Measurements from ENCODE around the gene OR2T34.
"Not testable (repeated sequence)": the region's sequence is repeated elsewhere in the genome, so short reads cannot be mapped to it uniquely, and the experiment has no call there.

The OR2T34 gene, protein sequence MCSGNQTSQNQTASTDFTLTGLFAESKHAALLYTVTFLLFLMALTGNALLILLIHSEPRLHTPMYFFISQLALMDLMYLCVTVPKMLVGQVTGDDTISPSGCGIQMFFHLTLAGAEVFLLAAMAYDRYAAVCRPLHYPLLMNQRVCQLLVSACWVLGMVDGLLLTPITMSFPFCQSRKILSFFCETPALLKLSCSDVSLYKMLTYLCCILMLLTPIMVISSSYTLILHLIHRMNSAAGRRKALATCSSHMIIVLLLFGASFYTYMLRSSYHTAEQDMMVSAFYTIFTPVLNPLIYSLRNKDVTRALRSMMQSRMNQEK

DNA sequence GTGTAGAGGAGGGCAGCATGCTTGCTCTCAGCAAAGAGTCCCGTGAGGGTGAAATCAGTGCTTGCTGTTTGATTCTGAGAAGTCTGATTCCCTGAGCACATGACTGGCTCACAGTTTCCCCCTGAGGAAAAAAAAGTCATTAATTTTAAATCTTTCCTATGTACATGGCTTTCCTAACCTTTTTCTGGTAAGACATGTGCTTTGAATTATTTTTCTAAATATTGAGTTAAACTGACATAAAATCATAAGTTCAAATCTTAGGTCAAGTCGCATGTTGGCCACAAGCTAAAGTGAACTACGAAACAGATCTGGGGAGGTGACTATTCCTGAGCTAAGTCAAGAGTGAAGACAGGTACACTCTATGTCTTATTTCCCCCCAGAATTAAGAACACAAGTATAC, at the start of gene OR2T34:
Gene OR2T34 (minus strand): TSS at position 101 of the 400 bp plus-strand sequence. CDS start 0 bp downstream, at position 101.
- not testable (repeated sequence) for TF ChIP-seq GATA3, GATA2 (IDR thresholded peaks at IDR 0.05; ENCODE audit: low read depth, low read length)

DNA sequence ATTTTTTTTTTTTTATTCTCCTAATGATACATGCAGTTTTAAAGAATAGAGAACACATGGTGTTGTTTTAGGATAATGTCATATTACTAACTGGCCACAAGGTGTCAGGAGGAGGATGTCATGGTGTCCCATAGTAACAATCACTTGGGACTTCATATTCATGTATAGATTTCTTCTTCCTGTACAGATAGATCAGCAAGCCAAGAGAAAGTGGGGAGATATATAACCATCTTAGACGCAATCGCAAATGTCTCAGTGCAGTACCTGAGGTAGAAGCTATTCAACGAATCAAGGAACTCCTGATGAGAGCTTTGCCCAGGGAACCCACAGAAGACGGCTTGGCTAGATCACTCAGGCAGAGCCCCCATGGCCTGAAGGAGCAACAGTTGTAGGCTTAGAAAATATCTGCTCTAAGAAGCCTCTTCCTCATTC, 48.0 kb upstream of the OR2T34 start:
- TF ChIP-seq GATA3 (IDR thresholded peaks at IDR 0.05; ENCODE audit: low read depth, low read length) = no peak

DNA sequence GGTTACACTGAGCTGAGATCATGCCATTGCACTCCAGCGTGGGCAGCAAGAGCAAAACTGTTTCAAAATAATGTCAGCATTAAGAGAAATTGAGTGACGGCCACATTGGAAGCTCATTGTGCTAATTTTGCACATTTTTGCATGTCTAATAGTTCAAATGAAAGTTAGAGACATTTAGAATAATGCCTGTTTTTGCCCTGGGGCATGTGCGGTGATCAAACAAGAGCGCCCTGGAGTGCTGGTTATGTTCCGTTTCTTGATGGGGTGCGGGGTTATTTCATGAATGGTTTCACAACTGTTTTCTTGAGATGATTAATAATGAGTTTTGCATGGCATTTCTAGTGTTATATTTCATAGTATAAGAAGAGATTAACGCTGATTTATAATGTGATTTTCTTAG, 47.2 kb upstream of the OR2T34 start:
- TF ChIP-seq GATA3 (IDR thresholded peaks at IDR 0.05; ENCODE audit: low read depth, low read length) = no peak
- no peak for TF ChIP-seq GATA2 (IDR thresholded peaks at IDR 0.05; ENCODE audit: low read depth, low read length)

DNA sequence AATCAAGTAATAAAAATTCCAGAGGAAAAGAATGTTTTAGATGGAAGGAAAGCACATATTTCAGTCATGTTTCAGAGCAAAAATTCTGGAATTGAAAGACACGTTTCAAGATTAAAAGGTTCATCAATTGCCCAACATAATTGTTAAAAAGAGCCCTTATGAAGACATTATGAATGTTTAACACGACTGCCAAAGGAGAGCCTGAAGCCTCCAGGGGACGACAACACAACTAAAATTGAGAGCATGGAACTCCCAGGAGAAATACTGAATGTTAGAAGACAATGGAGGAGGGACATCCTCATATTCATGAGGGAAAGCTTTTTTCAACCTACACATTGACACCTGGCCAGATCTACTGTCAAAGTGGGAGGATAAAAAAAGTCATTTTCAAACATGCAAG, 44.3 kb upstream of the OR2T34 start:
- TF ChIP-seq GATA2 (IDR thresholded peaks at IDR 0.05; ENCODE audit: low read depth, low read length) (no peak), GATA3 (IDR thresholded peaks at IDR 0.05; ENCODE audit: low read depth, low read length) (no peak)

DNA sequence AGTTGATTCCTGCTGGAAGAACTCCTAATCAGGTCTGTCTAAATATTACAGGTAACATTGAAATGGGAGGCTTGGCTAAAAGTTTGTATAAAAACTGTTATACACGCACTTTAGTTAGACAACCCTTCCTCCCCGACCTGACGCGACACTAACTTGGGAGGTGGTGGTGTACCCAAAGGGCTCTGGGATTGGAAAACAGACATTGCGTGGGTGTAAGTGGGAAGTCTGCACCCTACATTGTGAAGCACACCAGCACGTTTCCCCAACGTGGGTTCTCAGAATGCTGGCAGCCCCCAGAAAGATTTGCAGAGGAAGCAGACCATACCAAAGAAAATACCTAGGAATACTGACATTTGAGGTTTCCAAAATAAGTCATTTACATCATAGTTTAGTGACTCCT, 43.6 kb upstream of the OR2T34 start:
- TF ChIP-seq GATA2 (IDR thresholded peaks at IDR 0.05; ENCODE audit: low read depth, low read length) (no peak), GATA3 (IDR thresholded peaks at IDR 0.05; ENCODE audit: low read depth, low read length) (no peak)

DNA sequence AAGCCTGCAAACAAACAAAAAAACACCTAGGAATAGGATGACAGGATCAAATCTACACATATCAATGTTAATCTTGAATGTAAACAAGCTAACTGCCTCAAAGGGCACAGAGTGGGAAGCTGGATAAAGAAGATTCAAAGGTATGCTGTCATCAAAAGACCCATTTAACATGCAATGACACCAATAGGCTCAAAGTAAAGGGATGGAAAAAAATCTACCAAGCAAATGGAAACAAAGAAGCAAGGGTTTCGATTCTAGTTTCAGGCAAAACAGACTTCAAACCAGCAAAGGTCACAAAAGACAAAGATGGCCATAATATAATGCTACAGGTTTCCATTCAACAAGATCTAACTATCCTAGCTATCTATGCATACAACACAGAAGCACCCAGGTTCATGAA, 39.2 kb upstream of the OR2T34 start:
- TF ChIP-seq GATA2 (IDR thresholded peaks at IDR 0.05; ENCODE audit: low read depth, low read length) = no peak
- no peak for TF ChIP-seq GATA3 (IDR thresholded peaks at IDR 0.05; ENCODE audit: low read depth, low read length)

DNA sequence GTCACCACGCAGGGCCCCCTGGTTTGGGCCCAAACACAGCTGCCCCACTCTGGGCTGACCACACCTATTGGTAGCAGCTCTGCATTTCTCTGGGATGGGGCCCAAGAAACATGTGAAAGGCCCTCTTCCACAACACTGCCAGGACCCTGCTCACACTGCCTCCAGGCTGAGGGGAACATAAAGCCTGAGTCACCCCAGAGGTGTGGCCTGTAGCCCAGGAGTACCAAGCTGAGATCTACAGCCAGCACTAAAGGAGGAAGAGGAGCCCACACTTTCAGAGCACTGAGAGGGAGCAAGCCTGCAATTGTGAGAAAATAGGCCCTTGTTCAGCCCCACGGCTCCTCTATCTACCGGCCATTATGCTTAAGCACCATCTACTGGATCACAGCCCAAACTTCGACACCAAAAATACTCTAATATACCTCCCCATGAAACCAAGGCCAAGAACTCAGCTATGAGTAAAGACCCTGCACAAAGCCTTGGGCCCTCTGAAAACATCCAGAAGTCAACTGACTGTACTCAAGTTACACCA, 37.4 kb upstream of the OR2T34 start:
- TF ChIP-seq GATA3 (IDR thresholded peaks at IDR 0.05; ENCODE audit: low read depth, low read length) = no peak
- no peak for TF ChIP-seq GATA2 (IDR thresholded peaks at IDR 0.05; ENCODE audit: low read depth, low read length)

DNA sequence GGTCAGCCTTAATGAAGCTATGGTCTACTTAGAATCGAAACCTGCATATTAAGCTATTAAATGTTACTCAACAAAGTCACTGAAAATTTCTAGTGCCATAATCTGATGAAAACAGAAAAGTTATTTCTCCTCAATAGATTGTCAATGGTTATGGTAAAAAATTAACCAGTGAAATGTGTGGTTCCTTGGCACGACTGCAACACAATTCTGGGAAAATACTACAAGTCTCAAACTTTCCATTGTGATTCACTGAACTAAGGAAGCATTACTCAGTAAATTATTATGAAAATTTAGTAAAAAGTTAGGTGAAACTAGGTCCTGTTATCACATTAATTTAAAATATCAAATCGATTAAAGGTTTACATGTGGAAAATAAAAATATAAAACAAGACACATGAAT, 35.7 kb upstream of the OR2T34 start:
- TF ChIP-seq GATA2 (IDR thresholded peaks at IDR 0.05; ENCODE audit: low read depth, low read length) = no peak
- no peak for TF ChIP-seq GATA3 (IDR thresholded peaks at IDR 0.05; ENCODE audit: low read depth, low read length)

DNA sequence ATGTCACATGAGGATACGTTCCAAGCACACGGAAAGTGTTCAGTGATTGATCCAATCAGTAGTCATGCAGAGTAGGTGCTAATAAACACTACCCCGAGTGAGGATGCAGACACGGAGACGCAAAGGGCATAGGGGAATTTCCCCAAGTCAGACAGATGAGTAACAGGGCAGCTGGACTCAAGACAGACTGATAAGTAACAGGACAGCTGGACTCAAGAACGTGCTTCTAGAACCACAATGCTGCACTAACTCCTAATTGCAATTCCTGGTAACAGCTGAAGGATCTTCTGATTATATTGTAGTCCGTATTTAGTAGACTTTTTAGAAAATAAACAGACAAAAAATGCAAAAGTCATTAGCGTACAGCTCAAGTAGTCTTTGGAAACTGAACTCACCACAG, 24.8 kb upstream of the OR2T34 start:
- TF ChIP-seq GATA2 (IDR thresholded peaks at IDR 0.05; ENCODE audit: low read depth, low read length) = no peak
- TF ChIP-seq GATA3 (IDR thresholded peaks at IDR 0.05; ENCODE audit: low read depth, low read length) = no peak

DNA sequence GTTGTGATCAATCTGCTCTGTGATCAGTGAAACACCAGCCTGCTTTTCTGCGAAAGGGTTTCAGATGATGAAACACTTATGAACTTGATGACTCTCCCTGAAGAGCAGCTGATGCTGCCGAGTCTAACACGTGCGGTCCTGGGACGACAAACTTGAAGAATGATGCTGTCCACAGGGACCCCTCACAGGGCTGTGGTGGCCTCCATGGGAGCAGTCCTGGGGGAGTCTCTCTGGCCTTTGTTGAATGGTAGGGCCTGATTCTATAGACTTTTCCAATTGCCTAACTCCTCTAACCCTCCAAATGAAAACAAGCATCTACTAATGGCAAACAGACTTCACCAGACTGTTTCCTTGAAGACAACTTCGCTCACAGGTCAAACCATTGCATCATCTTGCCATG, 23.0 kb upstream of the OR2T34 start, which contains the start of gene OR2T10:
Gene OR2T10 (minus strand): TSS at position 112 of the 400 bp plus-strand sequence. CDS start 3,932 bp downstream, outside the sequence.
- TF ChIP-seq GATA2 (IDR thresholded peaks at IDR 0.05; ENCODE audit: low read depth, low read length) (no peak), GATA3 (IDR thresholded peaks at IDR 0.05; ENCODE audit: low read depth, low read length) (no peak)

DNA sequence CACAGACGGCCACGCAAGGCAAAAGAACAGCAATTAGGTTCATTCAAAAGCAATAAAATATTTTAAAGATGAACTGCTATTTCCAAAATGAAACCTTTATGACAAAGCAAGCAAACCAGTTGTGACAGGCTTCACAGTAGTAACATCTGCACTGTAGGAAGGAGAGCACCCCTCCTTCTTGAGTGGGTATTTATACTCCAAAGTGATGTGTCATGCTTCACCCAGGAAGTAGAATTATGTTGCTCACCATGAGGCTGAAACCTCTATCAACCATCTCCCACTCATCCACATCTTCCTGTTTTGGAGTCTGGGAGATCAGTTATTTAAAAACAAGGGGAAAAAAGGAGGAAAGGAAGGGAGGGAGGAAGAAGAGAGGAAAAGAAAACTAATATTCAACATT, 22.1 kb upstream of the OR2T34 start:
- TF ChIP-seq GATA3 (IDR thresholded peaks at IDR 0.05; ENCODE audit: low read depth, low read length) (no peak), GATA2 (IDR thresholded peaks at IDR 0.05; ENCODE audit: low read depth, low read length) (no peak)

DNA sequence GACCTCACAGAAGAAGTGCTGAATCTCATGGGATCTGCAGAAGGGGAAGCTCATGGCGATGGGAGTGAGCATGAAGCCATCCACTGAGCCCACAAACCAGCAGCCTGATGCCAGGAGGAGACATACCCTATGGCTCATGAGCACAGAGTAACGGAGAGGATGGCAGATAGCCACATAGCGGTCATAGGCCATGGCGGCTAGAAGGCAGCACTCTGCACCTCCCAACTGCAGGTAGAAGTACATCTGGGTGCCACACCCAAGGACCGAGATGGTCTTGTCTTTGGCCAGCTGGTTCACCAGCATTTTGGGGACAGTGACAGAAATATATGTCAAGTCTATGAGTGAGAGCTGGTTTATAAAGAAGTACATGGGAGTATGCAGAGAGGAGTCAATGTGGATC, 18.7 kb upstream of the OR2T34 start:
- TF ChIP-seq GATA3 (IDR thresholded peaks at IDR 0.05; ENCODE audit: low read depth, low read length) = no peak
- no peak for TF ChIP-seq GATA2 (IDR thresholded peaks at IDR 0.05; ENCODE audit: low read depth, low read length)

DNA sequence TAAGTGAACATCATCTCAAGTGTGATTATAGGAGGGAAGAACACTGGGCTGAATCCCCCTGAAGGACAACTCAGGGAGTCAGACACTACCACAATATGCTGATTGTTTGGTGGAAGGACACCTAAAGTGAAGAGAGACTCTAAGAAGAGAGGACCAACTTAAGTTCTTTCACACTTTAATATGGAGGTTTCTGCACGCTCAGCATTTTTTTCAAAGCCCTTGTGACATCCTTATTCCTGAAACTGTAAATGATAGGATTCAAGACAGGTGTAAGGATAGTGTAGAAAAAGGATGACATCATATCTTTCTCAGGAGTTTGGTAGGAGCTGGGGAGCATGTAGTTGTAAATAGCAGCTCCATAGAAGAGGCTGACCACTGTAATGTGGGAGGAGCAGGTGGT, 18.1 kb upstream of the OR2T34 start:
- TF ChIP-seq GATA2 (IDR thresholded peaks at IDR 0.05; ENCODE audit: low read depth, low read length) (no peak), GATA3 (IDR thresholded peaks at IDR 0.05; ENCODE audit: low read depth, low read length) (no peak)

DNA sequence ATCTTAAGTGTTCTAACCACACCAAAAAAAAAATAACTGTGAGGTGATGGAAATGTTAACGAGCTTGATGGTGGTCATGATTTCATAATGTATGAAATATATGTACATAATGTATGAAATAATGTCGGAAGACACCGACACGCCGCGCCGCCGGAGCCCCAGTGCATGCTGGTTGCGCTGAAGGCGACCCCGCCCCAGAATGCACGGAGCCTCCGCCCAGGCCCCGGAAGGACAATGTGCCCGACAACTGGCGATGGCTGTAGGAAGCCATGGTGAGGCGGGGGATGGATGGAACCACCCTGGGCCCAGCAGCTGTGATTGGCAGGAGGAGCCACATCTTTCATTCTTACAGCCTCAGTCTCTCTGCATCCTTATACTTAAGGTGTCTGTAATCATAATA, 15.5 kb upstream of the OR2T34 start:
- TF ChIP-seq GATA3 (IDR thresholded peaks at IDR 0.05; ENCODE audit: low read depth, low read length) (no peak), GATA2 (IDR thresholded peaks at IDR 0.05; ENCODE audit: low read depth, low read length) (no peak)

DNA sequence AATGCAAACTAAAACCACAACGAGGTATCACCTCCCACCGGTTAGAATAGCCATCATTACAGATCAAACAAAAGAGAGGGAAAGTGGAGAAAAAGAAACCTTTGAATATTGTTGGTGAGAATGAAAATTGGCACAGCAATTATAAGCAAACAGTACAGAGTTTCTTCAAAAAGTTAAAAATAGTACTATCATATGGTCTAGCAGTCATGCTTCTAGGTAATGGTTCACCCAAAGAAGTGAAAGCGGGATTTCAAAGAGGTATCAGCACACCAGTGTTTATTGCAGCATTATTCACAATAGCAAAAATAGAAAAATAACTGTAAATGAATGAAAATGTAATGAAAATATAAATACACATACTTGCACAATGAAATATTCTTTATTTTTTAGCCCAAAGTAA, 14.8 kb upstream of the OR2T34 start:
- no peak for TF ChIP-seq GATA2 (IDR thresholded peaks at IDR 0.05; ENCODE audit: low read depth, low read length)
- TF ChIP-seq GATA3 (IDR thresholded peaks at IDR 0.05; ENCODE audit: low read depth, low read length) = no peak
